Activated CD4-positive, alpha-beta T cell treated with anti-CD3 and anti-CD28 coated beads, Interleukin-2, amount 10 ng/mL, durations not matched to agents 7 days and 5 days (primary cell): ENCODE results near the gene DUSP9. TPM values are rescaled to one million over a fixed set of nuclear protein-coding genes. Genes with fewer than 3 reads are reported as not detected.
"Not testable (repeated sequence)": the region's sequence is repeated elsewhere in the genome, so short reads cannot be mapped to it uniquely, and the experiment has no call there.

ENCODE experiments used
- CTCF ChIA-PET: fragments of 350-600 bp; sonication (Branson Sonifier 250); formaldehyde crosslinking; loops from one replicate; lab custom pipeline; 2021; ENCODE audit warnings: antibody characterized with exemption; lab: Charles Lee
- POLR2A ChIA-PET: fragments of 350-600 bp; sonication (Branson Sonifier 250); formaldehyde crosslinking; loops from one replicate; lab custom pipeline; 2021; ENCODE audit warnings: antibody characterized with exemption; lab: Charles Lee
- DNase-seq: peaks from one replicate; pipeline ENCODE4 v3.0.0-alpha.2; 2020
- H3K27ac Mint-ChIP-seq: one replicate; pipeline ENCODE4 v1.8.0; 2021; ENCODE audit warnings: mild to moderate bottlenecking, moderate library complexity, mixed read lengths
- H3K27me3 Mint-ChIP-seq: one replicate; pipeline ENCODE4 v1.8.0; 2021; ENCODE audit warnings: mixed read lengths
- H3K36me3 Mint-ChIP-seq: one replicate; pipeline ENCODE4 v1.8.0; 2021; ENCODE audit warnings: low read depth, mixed read lengths
- H3K4me1 Mint-ChIP-seq: one replicate; pipeline ENCODE4 v1.8.0; 2021; ENCODE audit warnings: mixed read lengths
- H3K4me3 Mint-ChIP-seq: one replicate; pipeline ENCODE4 v1.8.0; 2021; ENCODE audit warnings: mild to moderate bottlenecking, moderate library complexity, mixed read lengths
- H3K9me3 Mint-ChIP-seq: one replicate; pipeline ENCODE4 v1.8.0; 2021; ENCODE audit warnings: mixed read lengths
- total RNA-seq, 2 experiments: library from RNA; stranded (reverse); gene quantifications; one replicate each; pipeline ENCODE4 v1.2.3, GENCODE V29; 2021

DUSP9 gene
- total RNA-seq, 2 experiments from 2014 or later, result not detected

- H3K27ac Mint-ChIP-seq, result not testable (repeated sequence)
Measured at GRCh38 chrX:153691032-153691827, 44.2 kb downstream of the DUSP9 start.

GRCh38 chrX:153692003-153692402, 45.0 kb downstream of the DUSP9 start:
- CTCF ChIA-PET, result no interaction called here
- no peak for DNase-seq

More at GRCh38 chrX:153691032-153691827, 44.2 kb downstream of the DUSP9 start:
- CTCF ChIA-PET, H3K4me3 Mint-ChIP-seq, H3K36me3 Mint-ChIP-seq, H3K9me3 Mint-ChIP-seq, DNase-seq, POLR2A ChIA-PET, H3K4me1 Mint-ChIP-seq: not testable (repeated sequence)
- peaks cover 12% of the 10 kb centered on the region for H3K27me3 Mint-ChIP-seq

GRCh38 chrX:153692611-153693156, 45.7 kb downstream of the DUSP9 start:
- peaks cover 6% of the 10 kb centered on the region for H3K27me3 Mint-ChIP-seq
- POLR2A ChIA-PET, result no interaction called here

More at GRCh38 chrX:153692003-153692402, 45.0 kb downstream of the DUSP9 start:
- no peak overlapping the region for H3K27ac Mint-ChIP-seq
- H3K9me3 Mint-ChIP-seq, result no peaks in the 10 kb centered on the region
- H3K4me1 Mint-ChIP-seq, result no peaks in the 10 kb centered on the region
- H3K4me3 Mint-ChIP-seq, result no peak overlapping the region
- POLR2A ChIA-PET, result no interaction called here
- H3K36me3 Mint-ChIP-seq, result peaks cover 2% of the 10 kb centered on the region
- peaks cover 6% of the 10 kb centered on the region for H3K27me3 Mint-ChIP-seq

GRCh38 chrX:153693216-153694086, 46.4 kb downstream of the DUSP9 start:
- ChIA-PET POLR2A (no interaction called here), CTCF (no interaction called here)
- no peak overlapping the region for H3K27ac Mint-ChIP-seq
- no peak overlapping the region for H3K4me3 Mint-ChIP-seq
- no peaks in the 10 kb centered on the region for H3K4me1 Mint-ChIP-seq
- no peaks in the 10 kb centered on the region for H3K9me3 Mint-ChIP-seq
- H3K36me3 Mint-ChIP-seq, result peaks cover 10% of the 10 kb centered on the region
- no peak for DNase-seq
- H3K27me3 Mint-ChIP-seq, result peaks cover 6% of the 10 kb centered on the region

More at GRCh38 chrX:153692611-153693156, 45.7 kb downstream of the DUSP9 start:
- CTCF ChIA-PET, result no interaction called here
- DNase-seq, result no peak
- H3K27ac Mint-ChIP-seq, result no peak overlapping the region
- no peaks in the 10 kb centered on the region for H3K4me1 Mint-ChIP-seq
- H3K9me3 Mint-ChIP-seq, result no peaks in the 10 kb centered on the region
- peaks cover 9% of the 10 kb centered on the region for H3K36me3 Mint-ChIP-seq
- H3K4me3 Mint-ChIP-seq, result no peak overlapping the region

- DNase-seq, H3K27me3 Mint-ChIP-seq, H3K27ac Mint-ChIP-seq, H3K4me1 Mint-ChIP-seq, POLR2A ChIA-PET, H3K9me3 Mint-ChIP-seq, CTCF ChIA-PET, H3K36me3 Mint-ChIP-seq, H3K4me3 Mint-ChIP-seq: not testable (repeated sequence)
Measured at GRCh38 chrX:153694256-153694655, 47.3 kb downstream of the DUSP9 start.

GRCh38 chrX:153694687-153695270, 47.8 kb downstream of the DUSP9 start:
- DNase-seq, result no peak
- H3K36me3 Mint-ChIP-seq, result peaks cover 10% of the 10 kb centered on the region
- H3K9me3 Mint-ChIP-seq, result no peaks in the 10 kb centered on the region
- H3K4me3 Mint-ChIP-seq, result no peak overlapping the region
- no peak overlapping the region for H3K27ac Mint-ChIP-seq
- POLR2A ChIA-PET, result no interaction called here
- CTCF ChIA-PET, result interaction anchor here (0.6 kb wide), 1 partner anchor 214 kb away, joined by 3 read pairs; no protein-coding TSS in a partner anchor
- peaks cover 1% of the 10 kb centered on the region for H3K27me3 Mint-ChIP-seq
- no peaks in the 10 kb centered on the region for H3K4me1 Mint-ChIP-seq

GRCh38 chrX:153696100-153696499, 49.1 kb downstream of the DUSP9 start:
- ChIA-PET POLR2A (no interaction called here), CTCF (no interaction called here)
- Mint-ChIP-seq H3K4me1 (no peaks in the 10 kb centered on the region), H3K4me3 (no peak overlapping the region), H3K9me3 (no peaks in the 10 kb centered on the region), H3K36me3 (peaks cover 10% of the 10 kb centered on the region), H3K27ac (no peak overlapping the region), H3K27me3 (no peaks in the 10 kb centered on the region)
- no peak for DNase-seq

GRCh38 chrX:153696538-153696937, 49.5 kb downstream of the DUSP9 start:
- POLR2A ChIA-PET, H3K4me3 Mint-ChIP-seq, H3K4me1 Mint-ChIP-seq, H3K27ac Mint-ChIP-seq, H3K36me3 Mint-ChIP-seq, DNase-seq, CTCF ChIA-PET, H3K9me3 Mint-ChIP-seq, H3K27me3 Mint-ChIP-seq: not testable (repeated sequence)

GRCh38 chrX:153696986-153697722, 50.2 kb downstream of the DUSP9 start:
- DNase-seq, H3K36me3 Mint-ChIP-seq, POLR2A ChIA-PET, H3K27ac Mint-ChIP-seq, H3K4me1 Mint-ChIP-seq, H3K4me3 Mint-ChIP-seq, H3K9me3 Mint-ChIP-seq, CTCF ChIA-PET, H3K27me3 Mint-ChIP-seq: not testable (repeated sequence)

GRCh38 chrX:153697924-153698865, 51.2 kb downstream of the DUSP9 start:
- CTCF ChIA-PET, result no interaction called here
- Mint-ChIP-seq H3K27me3 (no peaks in the 10 kb centered on the region), H3K4me3 (no peak overlapping the region), H3K36me3 (peaks cover 10% of the 10 kb centered on the region), H3K9me3 (no peaks in the 10 kb centered on the region), H3K27ac (no peak overlapping the region), H3K4me1 (no peaks in the 10 kb centered on the region)
- DNase-seq, result no peak
- POLR2A ChIA-PET, result no interaction called here

- H3K9me3 Mint-ChIP-seq, H3K4me1 Mint-ChIP-seq, DNase-seq, H3K36me3 Mint-ChIP-seq, H3K4me3 Mint-ChIP-seq, H3K27me3 Mint-ChIP-seq, H3K27ac Mint-ChIP-seq, POLR2A ChIA-PET: not testable (repeated sequence)
- CTCF ChIA-PET, result interaction anchor here (0.6 kb wide), 1 partner anchor 96 kb away, joined by 3 read pairs; no protein-coding TSS in a partner anchor
Measured at GRCh38 chrX:153699210-153699783, 52.3 kb downstream of the DUSP9 start.
